HepG2 (cell line): ENCODE measurements around the gene ZBTB7A. TPM values are rescaled to one million over a fixed set of nuclear protein-coding genes. Genes with fewer than 3 reads are reported as not detected.
A peak's percentile ranks its signal among the peaks of the same experiment; 100 is the strongest.

Source experiments
- ATAC-seq: fragments of 200-7000 bp; cut with Tn5 transposase; 3 replicates; pipeline ENCODE4 v1.9.1; 2020; ENCODE audit warnings: mild to moderate bottlenecking, moderate library complexity
- BruUV-seq: library from RNA; stranded (reverse); fragments of 400-500 nt; replicated peaks from 2 replicates; lab custom pipeline; 2021; lab: Mats Ljungman, UMichigan
- CTCF ChIA-PET: fragments of 300-600 bp; formaldehyde crosslinking; extraction: SDS; loops from one replicate; lab custom pipeline; 2021; ENCODE audit warnings: low total read pairs, inconsistent platforms, low intra/inter-chr PET ratio; lab: Yijun Ruan, JAX
- POLR2A ChIA-PET: fragments of 350-600 bp; sonication (Branson Sonifier 250); formaldehyde crosslinking; loops from one replicate; lab custom pipeline; 2020; ENCODE audit warnings: antibody characterized with exemption, inconsistent platforms; lab: Yijun Ruan, JAX
- DNase-seq: peaks from one replicate; pipeline ENCODE4 v3.0.0-alpha.2; 2015; ENCODE audit warnings: low spot score
- FAIRE-seq: peaks from 3 replicates; lab custom pipeline; 2011; peaks lifted over from hg19 to GRCh38; lab: Jason Lieb, UNC
- H2AFZ ChIP-seq: one replicate; pipeline ENCODE4 v1.6.1; 2011; ENCODE audit warnings: low read length, inconsistent platforms
- H3K27ac ChIP-seq: fragments of 300-600 bp; 3 replicates; pipeline ENCODE4 v1.8.0; 2011; ENCODE audit warnings: mixed run types, mild to moderate bottlenecking, mixed read lengths, low read length, inconsistent platforms; ENCODE audit not compliant: insufficient read depth; ENCODE audit errors: extremely low read length
- H3K27me3 ChIP-seq, 2 experiments: fragments of 200-600 bp in 1 of 2; 2 replicates in 1 of 2; 3 replicates in 1 of 2; pipeline versions ENCODE4 v1.6.0 to v1.8.0; 2011; ENCODE audit warnings: low read length in 2 of 2, mild to moderate bottlenecking in 2 of 2, moderate library complexity in 2 of 2, inconsistent platforms in 1 of 2; ENCODE audit not compliant: insufficient read depth in 2 of 2, control insufficient read depth in 1 of 2
- H3K36me3 ChIP-seq, 2 experiments: fragments of 200-600 bp in 1 of 2; replicated peaks in 1 of 2; 2 replicates in 1 of 2; 3 replicates in 1 of 2; pipeline versions ENCODE4 v1.5.1 to v1.8.0; 2011; ENCODE audit warnings: low read length in 2 of 2, inconsistent platforms in 1 of 2; ENCODE audit not compliant: insufficient read depth in 2 of 2, control insufficient read depth in 1 of 2
- H3K4me1 ChIP-seq: 2 replicates; pipeline ENCODE4 v1.5.1; 2012; ENCODE audit warnings: low read length, inconsistent platforms; ENCODE audit not compliant: insufficient read depth
- H3K4me2 ChIP-seq: 2 replicates; pipeline ENCODE4 v1.6.0; 2011; ENCODE audit warnings: low read depth, low read length, inconsistent platforms
- H3K4me3 ChIP-seq, 3 experiments: fragments of 200-600 bp in 1 of 3; sonication (generic), shearing (Covaris generic) in 1 of 3; replicated peaks in 1 of 3; 2 replicates each; pipeline ENCODE4 v1.5.1; 2011 to 2016; ENCODE audit warnings: low read length in 3 of 3, inconsistent platforms in 2 of 3, low read depth in 2 of 3, mild to moderate bottlenecking in 2 of 3, control low read depth in 1 of 3, mixed read lengths in 1 of 3; ENCODE audit not compliant: insufficient read depth in 1 of 3
- H3K79me2 ChIP-seq: one replicate; pipeline ENCODE4 v1.6.1; 2011; ENCODE audit warnings: low read length, inconsistent platforms; ENCODE audit not compliant: insufficient read depth
- H3K9ac ChIP-seq: 2 replicates; pipeline ENCODE4 v1.6.0; 2011; ENCODE audit warnings: mild to moderate bottlenecking, low read depth, low read length, inconsistent platforms; ENCODE audit not compliant: insufficient read depth
- H3K9me3 ChIP-seq: 2 replicates; pipeline ENCODE4 v1.5.1; 2012; ENCODE audit warnings: mild to moderate bottlenecking, low read length
- H4K20me1 ChIP-seq: 2 replicates; pipeline ENCODE4 v1.6.0; 2011; ENCODE audit warnings: inconsistent platforms, mild to moderate bottlenecking, low read length, moderate library complexity; ENCODE audit not compliant: insufficient read depth
- ATF4 ChIP-seq, 2 experiments: fragments of 450-650 bp in 1 of 2; sonication (generic) in 1 of 2; formaldehyde crosslinking; IDR thresholded peaks; 2 replicates each; pipeline versions ENCODE4 v1.5.0 to v1.8.0; 2020 to 2022; ENCODE audit warnings: mild to moderate bottlenecking in 1 of 2, missing genetic modification reagents in 1 of 2
- ESRRA ChIP-seq: sonication (generic); formaldehyde crosslinking; IDR thresholded peaks from 2 replicates; pipeline ENCODE4 v1.5.1; 2020; ENCODE audit warnings: mild to moderate bottlenecking, low read depth, missing genetic modification reagents
- FOSL2 ChIP-seq: sonication (generic); formaldehyde crosslinking; IDR thresholded peaks from 2 replicates; pipeline ENCODE4 v1.4.0; 2020; ENCODE audit warnings: missing genetic modification reagents
- HOXA3 ChIP-seq: sonication (generic); formaldehyde crosslinking; IDR thresholded peaks from 2 replicates; pipeline ENCODE4 v1.5.0; 2020; ENCODE audit warnings: missing genetic modification reagents
- SRSF1 ChIP-seq: fragments of 200-400 bp; formaldehyde crosslinking; optimal IDR thresholded peaks from 2 replicates; pipeline ENCODE3; 2017; ENCODE audit warnings: mild to moderate bottlenecking, low read depth, low read length, moderate library complexity
- ZFP1 ChIP-seq: IDR thresholded peaks from 2 replicates; pipeline ENCODE4 v1.6.1; 2016
- ZNF225 ChIP-seq: sonication (generic); formaldehyde crosslinking; IDR thresholded peaks from 2 replicates; pipeline ENCODE4 v1.4.0; 2020; ENCODE audit warnings: mild to moderate bottlenecking, missing genetic modification reagents
- ZNF318 ChIP-seq: sonication (generic); formaldehyde crosslinking; IDR thresholded peaks from 2 replicates; pipeline ENCODE4 v1.4.0; 2020; ENCODE audit warnings: mild to moderate bottlenecking, missing genetic modification reagents
- ZNF350 ChIP-seq: sonication (generic); formaldehyde crosslinking; IDR thresholded peaks from 2 replicates; pipeline ENCODE4 v1.4.0; 2020; ENCODE audit warnings: mild to moderate bottlenecking, low read depth, missing genetic modification reagents, borderline replicate concordance
- ZNF513 ChIP-seq: sonication (generic); formaldehyde crosslinking; conservative IDR thresholded peaks from 2 replicates; pipeline ENCODE4 v1.5.0; 2020; ENCODE audit warnings: missing genetic modification reagents
- ZNF547 ChIP-seq: sonication (generic); formaldehyde crosslinking; IDR thresholded peaks from 2 replicates; pipeline ENCODE4 v1.5.1; 2020; ENCODE audit warnings: mild to moderate bottlenecking, missing genetic modification reagents
- ZNF572 ChIP-seq: sonication (generic); formaldehyde crosslinking; IDR thresholded peaks from 2 replicates; pipeline ENCODE4 v1.5.1; 2020; ENCODE audit warnings: mild to moderate bottlenecking, missing genetic modification reagents
- WGBS: methylation state at CpG from one replicate; pipeline ENCODE4 v1.1.6; 2017; ENCODE audit warnings: low lambda C conversion rate; 5-methylcytosine and 5-hydroxymethylcytosine counted together
- in situ Hi-C: cut with HindIII; loops from 2 replicates; pipeline ENCODE4 v1.10.0; 2017; ENCODE audit warnings: low pct_unique_long_range_greater_than_20kb; ENCODE audit not compliant: extremely low pct_ligation_motif_present
- intact Hi-C: fragments of 100-400 bp; cut with micrococcal nuclease; formaldehyde crosslinking; loops from one replicate; pipeline ENCODE4 v1.10.0; 2022; ENCODE audit not compliant: unreplicated experiment
- polyA plus RNA-seq, 8 experiments: library from polyadenylated mRNA; depleted of rRNA in 3 of 8; stranded (reverse) in 7 of 8; unstranded in 1 of 8; fragments of >200 nt; fragmentation: Illumina TruSeq in 4 of 8; extraction: Trizol in 4 of 8; gene quantifications; 2 replicates each; pipeline versions ENCODE4 v1.2.1 to v1.2.3, GENCODE V29; 2011 to 2016; ENCODE audit warnings: low read depth in 4 of 8, missing spikeins in 1 of 8, mixed read lengths in 1 of 8; ENCODE audit not compliant: insufficient read depth in 1 of 8
- total RNA-seq, 5 experiments: library from RNA; depleted of rRNA; stranded (reverse); fragments of >200 nt; fragmentation: Illumina TruSeq; extraction: Trizol; gene quantifications; 2 replicates each; pipeline ENCODE4 v1.2.3, GENCODE V29; 2016; ENCODE audit warnings: low read depth in 1 of 5

ZBTB7A gene
- total and polyA plus RNA-seq, 2 of the 13 experiments (the other 11 are each of a cell fraction or from before 2014, with no cell fraction given) = 3.6 to 4.0 TPM

- ATAC-seq = peak; percentile 43
- WGBS = 27% methylated on average over 10 of the region's 15 CpGs
- Histone ChIP-seq H3K79me2 (peaks cover 55% of the 10 kb centered on the region), H3K4me2 (peak overlapping the region; percentile 98), H3K9me3 (no peaks in the 10 kb centered on the region), H3K9ac (peak overlapping the region; percentile 92), H3K36me3 (peaks cover 33 to 58% of the 10 kb centered on the region in 2 experiments), H3K27ac (peak overlapping the region; percentile 99), H3K4me3 (peak overlapping the region; percentile 42 to 70 (median 44); a peak in 5 of 6 replicates), H4K20me1 (peaks cover 35% of the 10 kb centered on the region; the same call in 1 of the 2 replicates), H3K4me1 (peaks cover 31% of the 10 kb centered on the region), H3K27me3 (no peaks in the 10 kb centered on the region), H2AFZ (no peak overlapping the region)
- POLR2A ChIA-PET = interaction anchor here (1.0 to 2.6 kb wide), 12 partner anchors 9 to 290 kb away, joined by 3 to 16 read pairs (median 6); partner anchors contain the start of genes EEF2, PIAS4 and ZBTB7A
- no TSS peak for BruUV-seq
- intact Hi-C loops = loop anchor here (10.0 kb wide), 1 partner anchor 93 kb away; no protein-coding TSS in a partner anchor
- CTCF ChIA-PET = no interaction called here
- in situ Hi-C loops = no loop called here
- DNase-seq = peak; percentile 44
- no peak for FAIRE-seq
- TF ChIP-seq ZNF513 (CRISPR knock-in tag) (no peak), HOXA3 (CRISPR knock-in tag) (no peak), ZNF225 (CRISPR knock-in tag) (0 out of 2 replicates have a peak, but pooled peaks have one; percentile 26), ATF4 (CRISPR knock-in tag; IDR thresholded peaks at IDR 0.05) (peak in 1 of 2 experiments; percentile 78; a peak in 1 of 4 replicates), ZNF572 (CRISPR knock-in tag) (peak; percentile 90; the same call in 1 of the 2 replicates), ESRRA (CRISPR knock-in tag) (0 out of 2 replicates have a peak, but pooled peaks have one; percentile 0), ZNF318 (CRISPR knock-in tag) (no peak), ZNF350 (CRISPR knock-in tag) (0 out of 2 replicates have a peak, but pooled peaks have one; percentile 26), SRSF1 (peak; percentile 17), FOSL2 (peak; percentile 90), ZNF547 (CRISPR knock-in tag) (no peak), ZFP1 (CRISPR knock-in tag) (no peak)
Observed at GRCh38 chr19:4051175-4052101, 15.3 kb downstream of the ZBTB7A start.
